ENCODE data around the gene LYZ. TPM values are rescaled to one million over a fixed set of nuclear protein-coding genes. Genes with fewer than 3 reads are reported as not detected.

LYZ gene
- polyA plus RNA-seq, 1 donor (not counting 4 experiments of a cell fraction or from before 2014, with no cell fraction given) = not detected

DNA sequence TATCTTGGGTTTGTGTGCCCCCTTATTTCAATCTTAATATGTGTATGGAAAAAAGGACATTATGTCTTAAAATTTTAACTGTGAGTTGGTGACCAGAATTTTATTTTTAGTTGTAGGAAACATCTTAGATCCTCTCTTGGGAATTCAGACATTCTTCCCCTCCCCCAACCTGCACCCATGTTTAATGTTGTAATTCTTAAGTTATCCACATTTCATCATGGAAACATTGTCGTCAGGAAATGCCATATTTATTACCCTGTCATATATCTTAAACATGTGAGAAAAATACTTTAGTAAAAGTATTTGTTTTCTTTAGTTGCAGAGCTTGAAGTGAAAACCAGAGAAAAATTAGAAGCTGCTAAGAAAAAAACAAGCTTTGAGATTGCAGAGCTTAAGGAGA lies 41.6 kb downstream of the LYZ start:
- TF ChIP-seq, protein P1, sequence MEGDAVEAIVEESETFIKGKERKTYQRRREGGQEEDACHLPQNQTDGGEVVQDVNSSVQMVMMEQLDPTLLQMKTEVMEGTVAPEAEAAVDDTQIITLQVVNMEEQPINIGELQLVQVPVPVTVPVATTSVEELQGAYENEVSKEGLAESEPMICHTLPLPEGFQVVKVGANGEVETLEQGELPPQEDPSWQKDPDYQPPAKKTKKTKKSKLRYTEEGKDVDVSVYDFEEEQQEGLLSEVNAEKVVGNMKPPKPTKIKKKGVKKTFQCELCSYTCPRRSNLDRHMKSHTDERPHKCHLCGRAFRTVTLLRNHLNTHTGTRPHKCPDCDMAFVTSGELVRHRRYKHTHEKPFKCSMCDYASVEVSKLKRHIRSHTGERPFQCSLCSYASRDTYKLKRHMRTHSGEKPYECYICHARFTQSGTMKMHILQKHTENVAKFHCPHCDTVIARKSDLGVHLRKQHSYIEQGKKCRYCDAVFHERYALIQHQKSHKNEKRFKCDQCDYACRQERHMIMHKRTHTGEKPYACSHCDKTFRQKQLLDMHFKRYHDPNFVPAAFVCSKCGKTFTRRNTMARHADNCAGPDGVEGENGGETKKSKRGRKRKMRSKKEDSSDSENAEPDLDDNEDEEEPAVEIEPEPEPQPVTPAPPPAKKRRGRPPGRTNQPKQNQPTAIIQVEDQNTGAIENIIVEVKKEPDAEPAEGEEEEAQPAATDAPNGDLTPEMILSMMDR (optimal IDR thresholded peaks at IDR 0.05 in 1 of 3, IDR thresholded peaks at IDR 0.05 in 1 of 3, conservative IDR thresholded peaks at IDR 0.05 in 1 of 3; ENCODE audit: extremely low read depth in 1 of 3, insufficient read depth in 2 of 3, low read length in 3 of 3) = no peak
- TF ChIP-seq EZH2 (IDR thresholded peaks at IDR 0.05; ENCODE audit: low read length) = no peak
- Histone ChIP-seq H3K4me2 (ENCODE audit: control insufficient read depth, extremely low read depth, insufficient read depth, low read depth, low read length) (no peak overlapping the region), H3K4me1 (ENCODE audit: control insufficient read depth, extremely low read depth, insufficient read depth, low read length) (peaks cover 7% of the 10 kb centered on the region), H3K4me3 (ENCODE audit: control insufficient read depth in 2 of 3, extremely low read depth in 1 of 3, insufficient read depth in 2 of 3, low read depth in 1 of 3, low read length in 3 of 3) (no peak overlapping the region), H3K9ac (ENCODE audit: control insufficient read depth, extremely low read depth, insufficient read depth, low read length) (no peak overlapping the region), H3K36me3 (ENCODE audit: control insufficient read depth in 2 of 2, extremely low read depth in 1 of 2, insufficient read depth in 2 of 2, low read length in 2 of 2) (peaks cover 2 to 3% of the 10 kb centered on the region in 2 experiments), H2AFZ (ENCODE audit: control insufficient read depth, low read length) (no peak overlapping the region), H3K9me3 (ENCODE audit: control insufficient read depth, low read depth, low read length) (no peaks in the 10 kb centered on the region), H4K20me1 (ENCODE audit: control insufficient read depth, extremely low read depth, insufficient read depth, low read length) (no peaks in the 10 kb centered on the region), H3K27ac (ENCODE audit: control insufficient read depth, insufficient read depth, low read length) (no peak overlapping the region), H3K79me2 (ENCODE audit: control insufficient read depth, insufficient read depth, low read length) (no peaks in the 10 kb centered on the region), H3K27me3 (ENCODE audit: control insufficient read depth, extremely low read depth, insufficient read depth, low read length) (no peaks in the 10 kb centered on the region), H3K9me1 (ENCODE audit: control insufficient read depth, extremely low read depth, insufficient read depth, low read length) (no peaks in the 10 kb centered on the region)
- dilution Hi-C loops (cut with MboI; ENCODE audit: extremely low pct_ligation_motif_present, low sequenced_read_pairs) = no loop called here
- DNase-seq (ENCODE audit: low read depth, low spot score) (no peak), FAIRE-seq (no peak)

GRCh38 chr12:69392179-69392928 lies 44.2 kb downstream of the LYZ start:
- H3K36me3 ChIP-seq (ENCODE audit: control insufficient read depth in 2 of 2, extremely low read depth in 1 of 2, insufficient read depth in 2 of 2, low read length in 2 of 2) = peaks cover 2 to 6% of the 10 kb centered on the region in 2 experiments
- FAIRE-seq = no peak
- no peak overlapping the region for H3K27ac ChIP-seq (ENCODE audit: control insufficient read depth, insufficient read depth, low read length)
- TF ChIP-seq, protein P1 (optimal IDR thresholded peaks at IDR 0.05 in 1 of 3, IDR thresholded peaks at IDR 0.05 in 1 of 3, conservative IDR thresholded peaks at IDR 0.05 in 1 of 3; ENCODE audit: extremely low read depth in 1 of 3, insufficient read depth in 2 of 3, low read length in 3 of 3) = no peak
- no peak for TF ChIP-seq EZH2 (IDR thresholded peaks at IDR 0.05; ENCODE audit: low read length)
- H3K9ac ChIP-seq (ENCODE audit: control insufficient read depth, extremely low read depth, insufficient read depth, low read length) = no peak overlapping the region
- H2AFZ ChIP-seq (ENCODE audit: control insufficient read depth, low read length) = no peak overlapping the region
- H3K27me3 ChIP-seq (ENCODE audit: control insufficient read depth, extremely low read depth, insufficient read depth, low read length) = no peaks in the 10 kb centered on the region
- no peak for DNase-seq (ENCODE audit: low read depth, low spot score)
- dilution Hi-C loops (cut with MboI; ENCODE audit: extremely low pct_ligation_motif_present, low sequenced_read_pairs) = no loop called here
- no peaks in the 10 kb centered on the region for H3K9me1 ChIP-seq (ENCODE audit: control insufficient read depth, extremely low read depth, insufficient read depth, low read length)
- no peak overlapping the region for H3K4me3 ChIP-seq (ENCODE audit: control insufficient read depth in 2 of 3, extremely low read depth in 1 of 3, insufficient read depth in 2 of 3, low read depth in 1 of 3, low read length in 3 of 3)
- H3K79me2 ChIP-seq (ENCODE audit: control insufficient read depth, insufficient read depth, low read length) = no peaks in the 10 kb centered on the region
- H4K20me1 ChIP-seq (ENCODE audit: control insufficient read depth, extremely low read depth, insufficient read depth, low read length) = no peaks in the 10 kb centered on the region
- H3K9me3 ChIP-seq (ENCODE audit: control insufficient read depth, low read depth, low read length) = peaks cover 2% of the 10 kb centered on the region
- H3K4me2 ChIP-seq (ENCODE audit: control insufficient read depth, extremely low read depth, insufficient read depth, low read depth, low read length) = no peak overlapping the region
- peaks cover 5% of the 10 kb centered on the region for H3K4me1 ChIP-seq (ENCODE audit: control insufficient read depth, extremely low read depth, insufficient read depth, low read length)

Measured in keratinocyte (primary cell).